NCI-H2081 treated with DMSO at 0.1 percent for 48 hours (cell line): ENCODE data around the gene TMEM240.
"Not testable (repeated sequence)": the region's sequence is repeated elsewhere in the genome, so short reads cannot be mapped to it uniquely, and the experiment has no call there.

Experiments used
- DNase-seq: peaks from one replicate; lab custom pipeline; 2025; lab: John Stamatoyannopoulos, UW

TMEM240 gene

DNA sequence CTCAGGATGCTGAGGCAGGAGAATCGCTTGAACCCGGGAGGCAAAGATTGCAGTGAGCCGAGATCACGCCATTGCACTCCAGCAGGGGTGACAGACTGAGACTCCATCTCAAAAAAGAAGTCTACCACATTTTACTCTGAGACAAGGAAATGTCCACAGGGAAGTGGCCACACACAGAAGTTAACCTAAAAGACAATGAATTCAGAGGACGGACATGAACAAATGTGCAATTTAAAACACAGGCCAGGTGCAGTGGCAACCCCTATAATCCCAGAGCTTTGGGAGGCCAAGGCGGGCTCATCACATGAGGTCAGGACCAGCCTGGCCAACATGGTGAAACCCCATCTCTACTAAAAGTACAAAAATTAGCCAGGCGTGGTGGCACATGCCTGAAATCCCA is 17.3 kb upstream of the TMEM240 start:
- not testable (repeated sequence) for DNase-seq

GRCh38 chr1:1556961-1557360 is 16.5 kb upstream of the TMEM240 start:
- DNase-seq, result not testable (repeated sequence)

GRCh38 chr1:1556505-1556904 is 16.1 kb upstream of the TMEM240 start:
- no peak for DNase-seq

DNA sequence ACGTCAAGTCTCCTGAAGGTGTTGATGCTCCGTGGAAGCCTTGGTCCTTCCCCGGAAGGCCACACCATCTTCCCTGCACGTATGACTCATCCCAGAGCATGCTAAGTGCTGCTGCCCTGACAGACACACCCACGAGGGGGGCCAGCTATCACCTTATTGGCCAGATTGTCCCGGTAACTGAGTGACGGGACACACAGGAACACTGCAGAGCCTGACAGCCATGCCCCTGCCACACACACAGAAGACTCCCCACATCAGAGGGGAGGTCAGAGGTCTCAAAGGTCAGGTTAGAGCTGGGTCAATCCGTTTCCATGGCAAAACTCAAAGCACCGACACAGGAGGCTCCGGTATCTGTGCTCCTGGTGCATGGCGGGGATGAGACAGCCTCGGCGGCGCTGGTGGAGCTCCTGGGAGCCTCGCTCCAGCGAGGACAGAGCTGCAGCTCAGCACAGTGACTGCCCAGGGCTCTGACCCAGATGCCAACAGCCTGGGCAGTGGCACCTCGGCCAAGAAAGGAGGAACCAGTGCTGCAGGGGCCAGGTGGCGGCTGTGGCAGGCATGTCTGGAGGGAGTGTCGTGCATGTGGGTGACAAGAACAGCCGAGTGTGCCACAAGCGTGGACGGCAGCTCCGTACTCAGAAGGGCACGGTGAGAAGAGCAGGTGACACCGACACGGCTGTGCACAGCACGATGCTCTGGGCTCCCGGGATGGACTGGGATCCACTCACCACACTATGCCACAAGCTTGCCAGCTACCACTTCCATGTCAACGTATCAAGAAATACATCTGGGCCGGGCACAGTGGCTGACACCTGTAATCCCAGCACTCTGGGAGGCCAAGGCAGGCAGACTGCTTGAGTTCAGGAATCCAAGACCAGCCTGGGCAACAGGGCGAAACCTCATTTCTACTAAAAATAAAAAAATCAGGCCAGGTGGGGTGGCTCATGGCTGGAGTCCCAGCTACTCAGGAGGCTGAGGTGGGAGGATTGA is 14.8 kb upstream of the TMEM240 start:
- no peak for DNase-seq

GRCh38 chr1:1554550-1554925 is 14.1 kb upstream of the TMEM240 start:
- DNase-seq, result no peak

DNA sequence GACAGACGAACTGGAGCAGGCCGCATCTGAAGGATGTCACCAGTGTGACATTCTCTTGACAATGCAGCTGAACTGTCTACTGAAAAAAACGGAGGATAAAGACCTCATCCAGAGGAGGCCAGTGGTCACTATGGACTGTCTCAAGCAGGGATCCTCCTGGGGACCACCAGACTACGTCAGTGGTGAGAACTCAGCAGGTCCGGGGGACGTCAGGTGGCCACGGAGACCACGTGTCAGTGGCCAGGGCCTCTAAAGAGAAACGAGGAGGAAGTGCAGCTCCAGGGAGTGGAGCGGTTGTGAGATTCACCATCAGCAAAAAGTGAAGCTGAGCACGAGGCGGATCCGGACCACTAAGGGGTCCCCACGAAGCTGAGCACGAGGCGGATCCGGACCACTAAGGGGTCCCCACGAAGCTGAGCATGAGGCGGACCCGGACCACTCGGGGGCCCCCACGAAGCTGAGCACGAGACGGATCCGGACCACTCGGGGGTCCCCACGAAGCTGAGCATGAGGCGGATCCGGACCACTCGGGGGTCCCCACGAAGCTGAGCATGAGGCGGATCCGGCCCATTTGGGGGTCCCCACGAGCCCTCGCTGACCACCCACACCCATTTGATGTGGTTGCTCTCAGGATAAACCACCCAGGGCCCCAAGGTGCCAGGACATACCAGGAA is 13.5 kb upstream of the TMEM240 start:
- no peak for DNase-seq

DNA sequence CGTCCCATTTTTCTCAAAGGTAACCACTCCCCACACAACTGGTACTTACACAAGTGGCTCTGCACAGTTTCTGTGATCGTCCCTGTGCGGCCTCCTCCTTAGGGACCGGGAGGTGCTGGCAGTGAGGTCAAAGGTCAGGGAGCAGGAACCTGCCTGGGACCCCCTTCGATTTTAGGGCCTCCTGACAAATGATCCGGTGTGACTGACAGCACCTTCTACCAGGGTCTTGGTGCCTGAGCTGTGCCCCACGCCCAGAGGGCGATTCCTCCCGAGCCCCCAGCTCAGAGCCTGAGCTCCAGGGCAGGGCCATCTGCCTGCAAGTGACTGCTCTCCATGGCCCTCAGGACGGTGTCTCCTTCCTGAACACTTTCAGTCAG is 11.8 kb upstream of the TMEM240 start:
- no peak for DNase-seq

GRCh38 chr1:1551524-1552262 is 11.3 kb upstream of the TMEM240 start:
- no peak for DNase-seq

DNA sequence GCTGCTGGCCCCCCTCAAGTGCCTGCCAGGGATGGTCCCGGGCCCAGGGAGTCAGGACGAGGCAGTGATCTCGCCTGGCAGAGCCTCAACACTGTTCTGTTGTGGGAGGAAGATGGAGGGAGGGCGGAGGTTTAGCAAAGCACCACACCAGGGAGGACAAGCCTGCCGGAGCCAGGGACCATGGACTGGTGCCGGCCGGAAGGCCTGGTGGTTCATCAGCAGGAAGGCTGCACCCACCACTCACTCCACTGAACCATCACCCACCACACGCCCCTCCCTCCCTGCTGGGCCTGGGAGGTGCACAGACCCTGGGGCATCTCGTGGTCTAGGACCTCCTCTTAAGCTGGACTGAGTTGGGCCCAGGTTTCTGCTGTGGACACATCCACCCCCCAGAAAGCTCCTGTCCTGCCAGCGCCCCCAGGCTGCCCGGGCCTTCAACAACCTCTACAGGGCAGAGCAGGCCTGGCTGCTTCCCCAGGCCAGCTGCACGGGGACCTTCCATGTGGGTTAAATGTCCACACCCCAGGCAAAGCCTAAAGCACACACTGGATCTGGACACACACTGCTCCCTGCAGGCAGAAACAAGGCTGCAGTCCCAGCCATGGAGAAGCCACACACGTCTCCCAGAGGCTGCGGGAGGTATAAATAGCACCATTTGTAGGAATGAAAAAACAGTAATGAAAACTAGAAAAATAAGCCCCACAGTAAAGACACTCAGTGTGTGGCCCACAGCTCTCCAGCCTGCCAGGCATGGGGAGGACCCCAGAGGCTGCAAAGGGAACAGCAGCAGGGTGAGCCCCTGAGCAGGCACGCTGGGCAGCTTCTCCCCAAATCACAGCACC is 10.4 kb upstream of the TMEM240 start:
- DNase-seq, result no peak

- DNase-seq, result no peak
Measured at GRCh38 chr1:1550087-1550486, 9.7 kb upstream of the TMEM240 start.

- DNase-seq, result no peak
Measured at GRCh38 chr1:1548591-1548990, 8.2 kb upstream of the TMEM240 start.

DNA sequence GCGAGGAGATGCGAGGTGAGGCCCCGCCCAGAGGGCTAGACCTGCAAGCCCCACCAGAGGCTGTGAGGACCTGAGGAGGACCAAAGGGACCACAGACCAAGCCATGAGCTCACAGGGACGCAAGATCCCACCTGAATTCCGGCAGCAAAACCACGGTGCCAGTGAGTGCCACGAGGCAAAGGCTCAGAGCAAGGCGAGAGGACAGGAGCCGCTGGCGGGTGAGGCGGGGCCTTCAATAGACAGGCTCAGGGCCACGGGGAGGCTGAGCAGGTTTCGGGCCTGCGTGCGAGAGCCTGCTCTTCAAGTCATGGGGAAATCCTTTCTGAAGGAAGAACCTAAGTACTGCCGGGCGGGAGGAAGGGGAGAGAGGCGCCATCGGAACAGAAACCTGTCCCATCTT is 7.1 kb upstream of the TMEM240 start:
- DNase-seq, result no peak

GRCh38 chr1:1547011-1547410 is 6.6 kb upstream of the TMEM240 start:
- DNase-seq, result no peak

DNA sequence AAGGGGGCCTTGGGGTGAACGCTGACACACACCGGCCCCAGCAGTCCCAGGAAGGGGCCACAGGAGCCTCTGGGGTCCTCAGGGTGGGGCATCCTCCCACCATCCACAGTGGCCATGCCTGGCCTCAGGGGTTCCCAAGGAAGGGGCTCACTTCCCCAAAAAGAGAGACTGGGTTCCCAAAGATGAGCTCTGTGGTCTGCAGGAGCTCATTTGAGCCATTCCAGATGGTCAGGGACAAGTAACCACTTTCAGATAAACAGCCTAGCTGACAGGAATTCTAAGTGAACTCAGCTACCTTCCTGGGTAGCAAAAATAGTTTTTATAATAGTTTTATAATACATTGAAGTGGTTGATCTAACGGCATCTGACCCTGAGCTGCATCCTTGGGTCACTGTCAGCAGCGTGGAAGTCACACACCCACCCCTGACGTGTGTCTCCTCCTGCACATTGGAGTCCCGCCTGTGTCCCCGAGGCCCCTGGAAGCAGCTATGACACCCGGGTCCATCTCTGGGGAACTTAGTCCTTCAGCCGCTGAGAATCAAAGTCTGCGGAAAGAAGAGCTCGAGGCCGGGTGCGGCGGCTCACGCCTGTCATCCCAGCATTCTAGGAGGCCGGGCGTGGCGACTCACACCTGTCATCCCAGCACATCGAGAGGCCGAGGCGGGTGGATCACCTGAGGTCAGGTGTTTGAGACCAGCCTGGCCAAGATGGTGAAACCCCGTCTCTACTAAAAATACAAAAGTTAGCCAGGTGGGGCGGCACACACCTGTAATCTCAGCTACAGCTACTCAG is 5.7 kb upstream of the TMEM240 start:
- no peak for DNase-seq

GRCh38 chr1:1544544-1544943 is 4.1 kb upstream of the TMEM240 start:
- no peak for DNase-seq

- DNase-seq, result no peak
Measured at GRCh38 chr1:1543706-1544099, 3.3 kb upstream of the TMEM240 start.

GRCh38 chr1:1542766-1543705 is 2.6 kb upstream of the TMEM240 start:
- DNase-seq, result no peak

GRCh38 chr1:1541956-1542765 is 1.7 kb upstream of the TMEM240 start:
- no peak for DNase-seq
